Thyroid gland (tissue), 4 donors: ENCODE measurements around the gene ITGB2. TPM values are rescaled to one million over a fixed set of nuclear protein-coding genes. Genes with fewer than 3 reads are reported as not detected.

Experiments
- DNase-seq, 2 donors: peaks; one replicate each; pipeline ENCODE4 v3.0.0-alpha.2; 2019
- H3K27ac ChIP-seq, 3 donors: fragments of 200-600 bp; sonication (generic); 1 replicate in 2 of 3; 2 replicates in 1 of 3; pipeline ENCODE4 v1.5.1; 2016 to 2019; ENCODE audit warnings: mild to moderate bottlenecking in 1 of 3, moderate library complexity in 1 of 3
- H3K27me3 ChIP-seq: fragments of 200-600 bp; sonication (generic); one replicate; pipeline ENCODE4 v1.5.1; 2019
- H3K36me3 ChIP-seq, 2 donors: fragments of 200-600 bp; sonication (generic); one replicate each; pipeline ENCODE4 v1.5.1; 2016 to 2019
- H3K4me1 ChIP-seq, 2 donors: fragments of 200-600 bp; sonication (generic); one replicate each; pipeline ENCODE4 v1.5.1; 2017 to 2019
- H3K4me3 ChIP-seq, 3 donors: fragments of 200-600 bp; sonication (generic); replicated peaks in 1 of 3; 1 replicate in 2 of 3; 2 replicates in 1 of 3; pipeline ENCODE4 v1.5.1; 2016; ENCODE audit warnings: mild to moderate bottlenecking in 1 of 3
- H3K9me3 ChIP-seq: fragments of 200-600 bp; sonication (generic); one replicate; pipeline ENCODE4 v1.5.1; 2017
- CTCF ChIP-seq, 6 experiments: fragments of 200-600 bp in 3 of 6; fragments of 450-650 bp in 3 of 6; sonication (generic) in 3 of 6; IDR thresholded peaks; one replicate each; pipeline ENCODE4 v1.5.1; 2016 to 2019; ENCODE audit warnings: antibody characterized with exemption in 6 of 6, mild to moderate bottlenecking in 2 of 6, inconsistent platforms in 1 of 6, moderate library complexity in 1 of 6
- POLR2A ChIP-seq, 2 donors: fragments of 450-650 bp; IDR thresholded peaks; one replicate each; pipeline ENCODE4 v1.6.1; 2017; ENCODE audit warnings: antibody characterized with exemption in 2 of 2, mild to moderate bottlenecking in 2 of 2, moderate library complexity in 1 of 2
- WGBS, 2 donors: methylation state at CpG; one replicate each; pipeline ENCODE4 v1.1.5; 2017; 5-methylcytosine and 5-hydroxymethylcytosine counted together
- intact Hi-C: fragments of 100-400 bp; cut with DNase I; formaldehyde crosslinking; loops from one replicate; pipeline ENCODE4 v1.15.1; 2023
- total RNA-seq, 4 donors: library from RNA; depleted of rRNA; stranded (reverse); fragments of >200 nt; gene quantifications; one replicate each; pipeline ENCODE4 v1.2.3, GENCODE V29; 2016

ITGB2 gene
- total RNA-seq, 4 donors from 2014 or later = 18.4 to 79.4 (median 27.5) TPM

GRCh38 chr21:44944596-44944995 lies 23.9 kb upstream of the ITGB2 start:
- Histone ChIP-seq H3K36me3 (peaks cover 0 to 8% of the 10 kb centered on the region in 2 donors), H3K4me3 (no peak overlapping the region), H3K27ac (no peak overlapping the region), H3K9me3 (no peaks in the 10 kb centered on the region), H3K4me1 (peaks cover 8 to 12% of the 10 kb centered on the region in 2 donors), H3K27me3 (no peaks in the 10 kb centered on the region)
- TF ChIP-seq POLR2A (IDR thresholded peaks at IDR 0.05) = no peak
- TF ChIP-seq CTCF (IDR thresholded peaks at IDR 0.05) = no peak
- 90% methylated on average over 10 of the region's 10 CpGs for WGBS, 2 donors
- no peak for DNase-seq
- intact Hi-C loops = loop anchor here (10.0 kb wide), 1 partner anchor 340 kb away; the partner anchor contains the start of gene POFUT2

DNA sequence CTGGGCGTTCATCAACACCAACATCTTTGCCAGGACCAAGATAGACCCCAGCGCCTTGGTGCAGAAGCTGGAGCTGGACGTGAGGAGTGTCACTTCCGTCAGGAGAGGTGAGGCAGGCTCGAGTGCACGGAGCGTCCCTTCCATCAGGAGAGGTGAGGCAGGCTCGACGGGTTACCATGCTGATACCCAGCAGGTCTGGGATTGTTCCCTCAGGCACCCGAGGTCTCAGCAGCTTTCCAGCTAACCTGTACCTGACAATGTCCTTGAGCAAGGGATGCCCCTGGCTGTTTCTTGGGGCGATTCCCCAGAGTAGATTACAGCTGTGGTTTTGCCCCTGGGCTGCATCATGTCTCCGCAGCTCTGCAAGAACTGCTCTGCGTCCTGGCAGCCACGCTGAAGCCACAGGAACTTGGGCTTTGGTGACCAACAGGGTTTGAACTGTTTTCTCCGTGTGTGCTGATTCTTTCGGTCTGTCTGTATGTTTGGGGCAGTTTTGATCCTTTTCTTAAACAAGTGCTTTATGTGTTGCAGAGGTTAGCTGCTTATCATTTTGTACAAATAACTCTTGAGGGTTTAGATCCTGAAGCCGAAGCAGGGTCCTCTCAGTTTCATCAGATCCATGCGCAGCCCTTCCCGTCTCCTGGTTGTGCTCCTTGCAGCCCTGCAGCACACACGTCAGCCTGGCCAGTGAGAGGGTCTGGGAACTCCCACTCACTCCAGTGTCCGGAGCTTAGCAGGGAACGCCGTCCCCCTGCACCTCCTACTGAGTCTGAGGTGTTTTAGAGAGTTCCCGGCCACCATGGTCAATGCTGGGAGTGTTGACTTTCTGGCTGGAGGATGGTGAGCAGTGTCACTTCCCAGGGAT lies 23.2 kb upstream of the ITGB2 start:
- intact Hi-C loops = loop anchor here (10.0 kb wide), 1 partner anchor 341 kb away; the partner anchor contains the start of gene POFUT2
- 90 to 93% methylated on average over 20 to 24 of the region's 24 CpGs for WGBS, 2 donors
- peak in 1 of 2 donors; percentile 1 for DNase-seq
- Histone ChIP-seq H3K27ac (no peak overlapping the region), H3K9me3 (no peaks in the 10 kb centered on the region), H3K36me3 (peaks cover 0 to 8% of the 10 kb centered on the region in 2 donors), H3K27me3 (no peaks in the 10 kb centered on the region), H3K4me3 (no peak overlapping the region), H3K4me1 (peaks cover 13 to 17% of the 10 kb centered on the region in 2 donors)
- TF ChIP-seq POLR2A (IDR thresholded peaks at IDR 0.05) = no peak
- no peak for TF ChIP-seq CTCF (IDR thresholded peaks at IDR 0.05)

DNA sequence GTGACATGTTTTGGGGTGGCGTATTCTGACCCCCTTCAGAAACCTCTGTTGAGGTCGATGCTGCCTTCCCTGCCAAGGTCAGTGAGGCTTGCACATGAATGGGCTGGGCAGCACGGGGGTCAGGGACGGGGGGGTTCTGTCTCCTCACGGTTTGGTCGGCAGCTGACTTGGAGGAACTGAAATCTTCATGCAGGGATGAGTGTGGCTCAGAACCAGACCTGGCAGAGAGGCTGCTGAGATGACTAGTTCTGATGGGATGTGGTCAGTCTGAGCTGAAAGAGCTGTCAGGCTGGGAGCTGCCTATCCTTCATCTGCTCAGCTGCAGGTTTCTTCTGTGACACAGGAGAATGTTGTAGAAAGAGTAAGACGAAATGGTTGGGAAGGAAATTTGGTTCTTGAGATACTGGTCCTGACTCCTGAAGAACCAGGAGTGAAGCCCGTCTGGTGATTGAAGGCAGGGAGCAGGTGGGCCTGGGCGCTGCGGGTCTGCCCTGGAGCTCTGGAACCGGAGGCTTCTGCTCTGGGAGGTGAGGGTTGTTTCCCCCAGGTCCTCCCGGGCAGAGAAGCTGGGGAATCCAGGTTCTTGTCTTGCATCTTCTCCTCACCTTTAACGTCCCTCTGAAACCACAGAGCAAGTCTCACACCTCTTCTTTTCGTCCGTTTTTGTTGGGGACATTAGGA lies 22.4 kb upstream of the ITGB2 start:
- Histone ChIP-seq H3K27me3 (no peaks in the 10 kb centered on the region), H3K9me3 (no peaks in the 10 kb centered on the region), H3K4me1 (peaks cover 15 to 22% of the 10 kb centered on the region in 2 donors), H3K36me3 (peaks cover 0 to 8% of the 10 kb centered on the region in 2 donors), H3K27ac (no peak overlapping the region), H3K4me3 (no peak overlapping the region)
- intact Hi-C loops = loop anchor here (10.0 kb wide), 1 partner anchor 342 kb away; the partner anchor contains the start of gene POFUT2
- 87 to 95% methylated on average over 15 of the region's 15 CpGs for WGBS, 2 donors
- TF ChIP-seq POLR2A (IDR thresholded peaks at IDR 0.05) (no peak), CTCF (IDR thresholded peaks at IDR 0.05) (no peak)
- peak in 1 of 2 donors; percentile 1 for DNase-seq

- Histone ChIP-seq H3K27ac (no peak overlapping the region), H3K36me3 (peaks cover 0 to 8% of the 10 kb centered on the region in 2 donors), H3K9me3 (no peaks in the 10 kb centered on the region), H3K4me3 (no peak overlapping the region), H3K4me1 (peaks cover 15 to 22% of the 10 kb centered on the region in 2 donors), H3K27me3 (no peaks in the 10 kb centered on the region)
- TF ChIP-seq POLR2A (IDR thresholded peaks at IDR 0.05) (no peak), CTCF (IDR thresholded peaks at IDR 0.05) (no peak)
- intact Hi-C loops = loop anchor here (10.0 kb wide), 1 partner anchor 342 kb away; the partner anchor contains the start of gene POFUT2
- 85 to 93% methylated on average over 2 of the region's 2 CpGs for WGBS, 2 donors
- no peak for DNase-seq
Observed at GRCh38 chr21:44942566-44942965, 21.9 kb upstream of the ITGB2 start.
